HG03521 (cell line): ENCODE results near the gene KRT23.

Source experiments
- ATAC-seq: cut with Tn5 transposase; IDR thresholded peaks from one replicate; pipeline ENCODE4 v1.9.1; 2021; ENCODE audit warnings: mild to moderate bottlenecking, moderate library complexity; ENCODE audit not compliant: unreplicated experiment

Gene KRT23

DNA sequence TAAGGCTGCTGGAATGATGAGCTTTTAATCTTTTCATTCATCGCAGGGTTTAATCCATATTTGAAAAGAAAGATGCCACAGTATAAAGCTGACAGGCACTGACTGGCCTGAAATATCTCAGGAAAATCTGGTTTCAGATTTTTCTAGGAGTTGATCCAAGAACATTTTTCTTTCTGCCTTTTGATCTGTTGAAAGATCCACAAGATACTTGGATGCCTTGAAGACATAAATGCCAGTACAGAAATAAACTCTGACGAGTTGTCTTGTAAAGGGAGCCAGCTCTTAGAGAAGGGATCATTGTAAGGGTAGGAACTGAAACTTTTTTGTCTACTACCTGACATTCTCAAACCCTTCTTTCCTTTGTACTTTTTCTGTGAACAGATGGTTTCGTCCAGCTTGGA lies 27.0 kb downstream of the KRT23 start:
- no peak for ATAC-seq

- no peak for ATAC-seq
These were observed 27.7 kb downstream of the KRT23 start for GRCh38 chr17:40909755-40910154.

DNA sequence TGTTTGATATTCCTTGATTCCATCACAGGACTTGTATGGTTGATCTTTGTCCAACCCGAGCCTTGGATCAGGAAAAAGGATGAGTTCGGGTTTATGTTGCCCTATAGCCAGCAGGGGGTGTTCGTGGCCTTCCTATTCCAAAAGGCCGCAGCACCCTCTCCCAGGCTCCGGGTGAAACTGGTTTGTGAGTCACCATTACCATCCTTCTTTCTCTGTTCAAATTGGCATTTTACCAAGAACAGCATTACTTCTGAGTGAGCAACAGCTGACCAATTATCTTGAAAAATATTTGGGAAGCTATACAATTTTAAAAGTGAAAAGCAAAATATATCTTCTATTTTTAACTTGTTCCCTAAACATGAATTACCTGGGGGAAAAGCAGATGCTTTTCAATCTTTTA lies 28.1 kb downstream of the KRT23 start:
- no peak for ATAC-seq

DNA sequence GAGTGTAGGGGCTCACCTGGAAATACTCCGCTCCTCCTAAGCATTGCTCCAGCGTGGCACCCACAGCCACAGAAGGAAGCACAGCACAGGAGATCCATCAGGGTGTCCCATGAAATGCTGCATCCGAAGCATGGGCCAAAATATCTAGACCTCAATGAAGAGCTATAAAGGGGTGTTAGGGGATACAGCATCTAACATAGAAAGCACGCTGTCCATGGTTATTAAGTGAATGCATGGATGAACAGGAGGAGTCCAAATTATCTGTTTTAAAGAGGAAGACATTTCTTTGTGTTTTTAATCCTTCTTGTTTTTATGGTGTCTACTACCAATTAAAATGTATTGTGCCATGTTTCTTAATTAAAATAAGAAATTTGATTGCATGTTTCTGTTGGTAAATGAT lies 30.8 kb downstream of the KRT23 start:
- ATAC-seq, result no peak

DNA sequence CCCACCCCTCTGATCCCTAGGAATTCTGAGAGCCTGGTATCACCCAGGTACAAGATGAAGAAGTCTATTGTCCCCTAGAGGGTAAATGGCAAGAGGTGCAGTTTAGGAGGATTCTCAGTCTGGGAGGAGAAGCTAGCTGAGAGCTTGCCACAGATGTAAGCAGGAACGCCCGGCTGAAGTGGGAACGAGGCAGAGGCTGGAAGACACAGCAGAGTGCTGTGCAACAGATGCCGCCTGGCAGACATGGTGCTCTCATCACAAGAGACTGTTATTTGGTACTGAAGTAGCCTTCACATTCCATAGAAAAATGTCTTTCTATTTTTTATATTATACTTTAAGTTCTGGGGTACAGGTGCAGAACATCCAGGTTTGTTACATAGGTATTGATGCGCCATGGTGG lies 32.1 kb downstream of the KRT23 start:
- ATAC-seq, result no peak

DNA sequence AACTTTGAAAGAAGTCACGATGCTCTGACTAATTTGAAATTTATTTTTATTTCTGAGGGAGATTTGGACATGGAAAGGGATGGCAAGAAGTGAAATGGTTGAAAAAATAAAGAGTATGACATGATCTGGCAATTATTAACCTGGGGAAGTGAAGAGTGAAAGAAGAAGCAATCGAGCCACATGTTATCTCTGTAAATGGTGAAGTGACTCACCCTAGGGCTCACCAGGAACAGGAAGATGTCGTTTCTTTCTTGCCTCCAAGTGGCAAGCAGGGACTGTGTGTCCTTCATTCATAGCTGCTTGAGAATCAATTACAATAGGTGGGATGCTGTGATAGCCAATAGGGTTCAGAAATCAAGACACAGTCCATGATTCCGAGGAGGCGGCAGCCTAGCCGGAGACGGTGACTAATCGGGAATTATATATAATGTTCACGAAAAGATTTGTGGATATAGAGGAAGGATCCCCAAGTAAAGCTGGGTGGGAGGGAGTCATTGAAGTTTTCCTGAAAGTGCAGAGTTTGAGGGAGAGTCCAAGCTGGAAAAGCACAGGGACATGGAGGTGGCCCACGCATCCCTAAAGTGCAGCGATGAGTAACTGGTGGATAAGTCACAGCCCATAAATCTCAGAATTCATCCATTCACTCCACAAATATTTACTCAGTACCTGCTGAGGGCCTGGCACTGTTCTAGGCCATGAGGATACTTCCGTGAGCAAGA lies 34.2 kb downstream of the KRT23 start:
- no peak for ATAC-seq

- no peak for ATAC-seq
These were observed 34.9 kb downstream of the KRT23 start for GRCh38 chr17:40902498-40902897.

GRCh38 chr17:40901981-40902474 lies 35.4 kb downstream of the KRT23 start:
- ATAC-seq, result no peak

DNA sequence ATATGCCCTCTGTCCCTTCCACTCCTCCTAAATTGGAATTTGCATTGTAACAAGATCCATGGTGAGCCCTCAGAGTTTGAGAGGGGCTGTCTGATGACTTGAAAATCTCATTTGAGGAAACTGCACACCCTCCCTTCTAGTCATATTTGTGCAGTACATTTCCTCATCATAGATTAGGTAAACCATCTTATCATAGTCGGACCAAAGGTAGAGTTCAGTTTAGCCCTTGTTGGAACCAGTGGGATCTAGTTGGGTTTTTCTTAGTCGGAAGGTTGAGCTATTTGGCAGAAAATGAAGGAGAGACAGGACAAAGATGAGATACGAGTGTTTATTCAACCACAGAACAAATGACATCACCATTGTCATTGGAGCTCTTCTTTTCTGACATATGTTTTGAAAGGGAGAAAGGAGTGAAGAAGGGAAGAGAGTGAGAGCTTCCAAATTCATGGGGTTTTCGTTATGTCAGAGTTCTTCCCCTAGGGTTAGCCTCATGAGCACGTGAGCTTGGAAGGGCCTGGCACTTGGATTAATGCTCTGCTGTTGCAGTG lies 36.6 kb downstream of the KRT23 start:
- ATAC-seq, result no peak

DNA sequence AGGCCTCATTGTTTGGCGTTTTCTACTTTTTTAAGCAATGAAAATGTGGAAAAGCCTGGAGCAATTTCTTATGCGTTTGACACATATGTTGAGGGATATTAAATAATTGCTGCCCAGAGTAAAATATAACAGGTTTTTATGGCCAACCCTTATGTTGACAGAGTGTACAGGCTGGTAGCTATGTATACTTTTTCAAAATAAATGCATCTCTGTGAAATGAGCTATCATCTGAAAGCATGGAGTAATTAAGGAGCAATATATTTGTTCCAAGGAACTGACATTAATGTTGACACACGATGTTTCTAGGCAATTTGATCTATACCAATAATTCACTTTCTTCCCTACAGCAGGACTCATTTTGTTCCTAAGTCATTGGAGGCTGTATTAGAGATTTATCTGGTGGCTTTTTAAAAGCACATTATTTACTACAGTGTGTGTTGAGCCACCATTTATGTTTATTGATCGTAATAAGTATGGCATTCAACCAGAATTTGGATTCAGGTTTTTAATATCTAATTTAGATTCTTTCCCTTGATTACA lies 40.5 kb downstream of the KRT23 start:
- no peak for ATAC-seq

- no peak for ATAC-seq
These were observed 42.2 kb downstream of the KRT23 start for GRCh38 chr17:40895106-40895730.

- ATAC-seq, result no peak
These were observed 49.2 kb downstream of the KRT23 start for GRCh38 chr17:40888196-40888720.

DNA sequence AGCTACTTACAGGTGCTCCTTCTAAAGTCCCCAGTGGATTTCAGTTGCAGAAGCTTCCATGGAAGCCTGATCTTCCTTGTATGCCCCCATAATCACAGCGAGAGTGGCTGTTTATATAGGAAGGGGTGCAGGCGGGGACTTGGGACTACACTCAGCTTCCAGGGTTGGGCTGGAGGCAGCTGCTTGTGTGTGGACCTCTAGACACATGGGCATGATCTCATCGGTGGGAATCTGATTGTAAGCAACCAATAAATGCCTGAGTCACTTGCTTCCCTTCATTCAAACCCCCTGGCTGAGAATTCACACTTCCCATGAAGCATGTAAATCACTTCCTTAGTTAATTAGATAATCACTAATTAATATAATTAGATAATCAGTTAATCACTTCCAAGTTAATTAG lies 51.4 kb downstream of the KRT23 start:
- no peak for ATAC-seq

DNA sequence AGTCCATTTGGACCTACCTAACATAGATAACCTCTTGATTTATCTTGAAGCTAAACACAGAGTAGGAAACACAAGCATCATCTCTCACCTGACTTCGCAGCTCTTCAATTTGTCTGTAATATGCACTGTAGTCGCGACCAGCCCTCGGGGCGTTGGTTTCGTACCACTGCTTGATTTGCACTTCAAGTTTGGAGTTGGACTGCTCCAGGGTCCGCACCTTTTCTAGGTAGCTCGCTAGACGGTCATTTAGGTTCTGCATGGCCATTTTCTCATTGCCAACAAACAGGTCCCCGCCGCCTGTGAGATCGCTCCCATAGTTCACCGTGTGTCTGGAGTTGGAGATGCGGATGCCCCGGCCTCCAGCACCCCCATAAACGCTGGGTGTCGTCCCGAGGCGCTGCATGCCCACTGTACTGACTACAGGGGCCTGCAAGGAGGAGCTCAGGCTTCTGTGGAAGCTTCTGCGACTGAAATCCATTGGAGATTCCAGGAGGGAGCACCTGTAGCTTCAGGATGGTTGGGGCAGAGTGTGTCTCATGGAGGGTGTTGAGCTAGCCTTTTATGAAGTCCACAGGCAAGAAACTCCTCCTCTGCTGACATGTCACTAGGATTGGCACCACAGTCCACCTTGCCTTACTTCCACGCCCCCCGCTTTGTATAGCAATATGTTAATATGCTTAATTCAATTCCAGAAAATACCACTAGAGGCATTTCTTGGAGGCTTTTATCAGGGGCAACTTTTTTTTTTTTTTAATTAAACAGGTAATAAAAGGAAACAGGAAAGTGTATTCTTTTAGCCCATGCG lies 52.5 kb downstream of the KRT23 start, which contains the start of gene KRT20:
KRT20 (minus strand) TSS at position 535 of the 805 bp plus-strand sequence; CDS start at position 478, 57 bp downstream.
- ATAC-seq, result no peak

GRCh38 chr17:40883626-40884334 lies 53.7 kb downstream of the KRT23 start:
- no peak for ATAC-seq

DNA sequence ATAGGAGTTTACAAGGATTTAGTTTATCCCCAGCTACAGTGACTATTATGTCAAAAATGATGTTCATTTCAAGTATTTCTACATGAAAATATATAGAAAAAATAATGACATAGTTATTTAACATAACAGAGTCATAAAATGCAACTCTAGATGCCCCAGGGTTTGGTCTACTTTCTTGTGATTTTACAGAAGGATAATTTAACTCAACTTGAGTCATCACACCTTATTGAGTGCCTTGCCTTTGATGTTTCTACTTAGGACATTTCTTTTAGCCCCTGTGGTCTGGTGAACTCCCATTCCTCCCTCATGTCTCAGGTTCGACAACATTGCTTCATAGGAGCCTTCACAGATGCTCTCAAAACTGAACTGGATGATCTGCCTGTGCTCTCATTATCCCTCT lies 54.4 kb downstream of the KRT23 start:
- ATAC-seq, result no peak

GRCh38 chr17:40879026-40879425 lies 58.4 kb downstream of the KRT23 start:
- no peak for ATAC-seq

DNA sequence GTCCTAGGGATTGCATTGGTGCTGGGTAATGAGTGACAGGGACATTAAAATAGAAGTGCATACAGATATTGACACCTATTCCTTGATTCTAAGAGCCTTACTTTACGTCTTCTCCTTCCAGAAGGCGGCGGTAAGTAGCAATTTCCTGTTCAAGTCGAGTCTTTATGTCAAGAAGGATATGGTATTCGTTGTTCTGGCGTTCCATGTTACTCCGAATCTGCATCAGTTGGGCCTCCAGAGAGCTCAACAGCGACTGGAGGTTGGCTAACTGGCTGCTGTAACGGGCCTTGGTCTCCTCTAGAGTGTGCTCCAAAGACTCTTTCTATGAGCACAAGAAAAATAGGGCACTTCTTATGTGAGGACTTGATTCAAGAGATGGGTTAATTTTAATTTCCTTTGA lies 59.4 kb downstream of the KRT23 start:
- no peak for ATAC-seq

GRCh38 chr17:40873801-40874200 lies 63.6 kb downstream of the KRT23 start:
- no peak for ATAC-seq

DNA sequence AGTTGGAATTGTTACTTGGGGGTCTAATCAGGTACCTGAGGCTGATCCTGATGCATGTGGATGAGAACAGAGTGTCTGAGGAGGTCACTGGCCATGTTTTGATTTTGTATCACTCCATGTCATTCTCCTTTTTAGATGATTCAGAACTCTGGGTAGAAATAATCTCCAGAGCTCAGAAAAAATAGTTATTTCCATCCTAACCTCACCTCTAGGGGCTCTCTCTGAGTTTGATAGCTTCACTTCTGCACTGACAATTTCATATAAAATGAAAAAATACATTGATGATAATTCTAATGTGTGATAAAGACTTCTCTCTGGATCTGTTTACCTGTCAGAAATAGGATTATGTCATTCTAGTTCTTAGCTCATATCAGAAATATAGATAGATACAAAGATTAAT lies 64.2 kb downstream of the KRT23 start:
- no peak for ATAC-seq
